ENCODE measurements around the gene VIT. TPM values are rescaled to one million over a fixed set of nuclear protein-coding genes. Genes with fewer than 3 reads are reported as not detected.

VIT gene
- total and polyA plus RNA-seq, 2 donors (not counting 1 experiment from before 2014, with no cell fraction given), result 0.17 to 0.62 TPM

- TF ChIP-seq EZH2 (IDR thresholded peaks at IDR 0.05; ENCODE audit: low read length, missing control alignments) (no peak), CTCF (conservative IDR thresholded peaks at IDR 0.05 in 1 of 2, IDR thresholded peaks at IDR 0.05 in 1 of 2; ENCODE audit: low read depth in 1 of 2, low read length in 2 of 2) (no peak)
- no peak for DNase-seq (ENCODE audit: low read depth in 2 of 2)
- Histone ChIP-seq H3K4me2 (ENCODE audit: extremely low read depth, insufficient read depth, low read length) (no peak overlapping the region), H3K4me3 (replicated peaks in 1 of 4; ENCODE audit: control extremely low read depth in 1 of 4, insufficient read depth in 1 of 4, low read depth in 3 of 4, low read length in 4 of 4) (no peak overlapping the region), H3K79me2 (ENCODE audit: control insufficient read depth, insufficient read depth, low read length) (no peaks in the 10 kb centered on the region), H3K27me3 (ENCODE audit: control insufficient read depth, insufficient read depth, low read length) (no peaks in the 10 kb centered on the region), H3K27ac (ENCODE audit: insufficient read depth, low read length) (no peak overlapping the region), H3K4me1 (ENCODE audit: control insufficient read depth, extremely low read depth, insufficient read depth, low read length) (no peaks in the 10 kb centered on the region), H2AFZ (ENCODE audit: low read length) (no peak overlapping the region), H4K20me1 (ENCODE audit: control insufficient read depth, extremely low read depth, insufficient read depth, low read length) (no peaks in the 10 kb centered on the region), H3K9me3 (ENCODE audit: control insufficient read depth, insufficient read depth, low read depth, low read length) (no peaks in the 10 kb centered on the region), H3K36me3 (ENCODE audit: control insufficient read depth, insufficient read depth, low read length) (no peaks in the 10 kb centered on the region), H3K9ac (ENCODE audit: insufficient read depth, low read length) (no peak overlapping the region)
Measured at GRCh38 chr2:36808386-36809068, 112.0 kb downstream of the VIT start.

GRCh38 chr2:36809069-36809445, 112.5 kb downstream of the VIT start:
- H4K20me1 ChIP-seq (ENCODE audit: control insufficient read depth, extremely low read depth, insufficient read depth, low read length), result no peaks in the 10 kb centered on the region
- TF ChIP-seq EZH2 (IDR thresholded peaks at IDR 0.05; ENCODE audit: low read length, missing control alignments) (no peak), CTCF (conservative IDR thresholded peaks at IDR 0.05 in 1 of 2, IDR thresholded peaks at IDR 0.05 in 1 of 2; ENCODE audit: low read depth in 1 of 2, low read length in 2 of 2) (no peak)
- no peak overlapping the region for H3K4me2 ChIP-seq (ENCODE audit: extremely low read depth, insufficient read depth, low read length)
- no peak overlapping the region for H3K4me3 ChIP-seq (replicated peaks in 1 of 4; ENCODE audit: control extremely low read depth in 1 of 4, insufficient read depth in 1 of 4, low read depth in 3 of 4, low read length in 4 of 4)
- no peak overlapping the region for H3K9ac ChIP-seq (ENCODE audit: insufficient read depth, low read length)
- H3K79me2 ChIP-seq (ENCODE audit: control insufficient read depth, insufficient read depth, low read length), result no peaks in the 10 kb centered on the region
- H3K9me3 ChIP-seq (ENCODE audit: control insufficient read depth, insufficient read depth, low read depth, low read length), result no peaks in the 10 kb centered on the region
- H3K4me1 ChIP-seq (ENCODE audit: control insufficient read depth, extremely low read depth, insufficient read depth, low read length), result no peaks in the 10 kb centered on the region
- H3K27me3 ChIP-seq (ENCODE audit: control insufficient read depth, insufficient read depth, low read length), result no peaks in the 10 kb centered on the region
- H3K27ac ChIP-seq (ENCODE audit: insufficient read depth, low read length), result no peak overlapping the region
- no peaks in the 10 kb centered on the region for H3K36me3 ChIP-seq (ENCODE audit: control insufficient read depth, insufficient read depth, low read length)
- no peak for DNase-seq (ENCODE audit: low read depth in 2 of 2)
- H2AFZ ChIP-seq (ENCODE audit: low read length), result no peak overlapping the region

GRCh38 chr2:36811071-36811470, 114.6 kb downstream of the VIT start:
- H3K9ac ChIP-seq (ENCODE audit: insufficient read depth, low read length), result no peak overlapping the region
- H4K20me1 ChIP-seq (ENCODE audit: control insufficient read depth, extremely low read depth, insufficient read depth, low read length), result no peaks in the 10 kb centered on the region
- no peak overlapping the region for H3K4me3 ChIP-seq (replicated peaks in 1 of 4; ENCODE audit: control extremely low read depth in 1 of 4, insufficient read depth in 1 of 4, low read depth in 3 of 4, low read length in 4 of 4)
- no peaks in the 10 kb centered on the region for H3K4me1 ChIP-seq (ENCODE audit: control insufficient read depth, extremely low read depth, insufficient read depth, low read length)
- H3K9me3 ChIP-seq (ENCODE audit: control insufficient read depth, insufficient read depth, low read depth, low read length), result no peaks in the 10 kb centered on the region
- no peak overlapping the region for H3K4me2 ChIP-seq (ENCODE audit: extremely low read depth, insufficient read depth, low read length)
- no peak for DNase-seq (ENCODE audit: low read depth in 2 of 2)
- no peaks in the 10 kb centered on the region for H3K36me3 ChIP-seq (ENCODE audit: control insufficient read depth, insufficient read depth, low read length)
- H3K27me3 ChIP-seq (ENCODE audit: control insufficient read depth, insufficient read depth, low read length), result no peaks in the 10 kb centered on the region
- no peaks in the 10 kb centered on the region for H3K79me2 ChIP-seq (ENCODE audit: control insufficient read depth, insufficient read depth, low read length)
- H2AFZ ChIP-seq (ENCODE audit: low read length), result no peak overlapping the region
- TF ChIP-seq CTCF (conservative IDR thresholded peaks at IDR 0.05 in 1 of 2, IDR thresholded peaks at IDR 0.05 in 1 of 2; ENCODE audit: low read depth in 1 of 2, low read length in 2 of 2) (no peak), EZH2 (IDR thresholded peaks at IDR 0.05; ENCODE audit: low read length, missing control alignments) (no peak)
- no peak overlapping the region for H3K27ac ChIP-seq (ENCODE audit: insufficient read depth, low read length)
